Measurements from ENCODE around the gene CFAP100.

Gene CFAP100

DNA sequence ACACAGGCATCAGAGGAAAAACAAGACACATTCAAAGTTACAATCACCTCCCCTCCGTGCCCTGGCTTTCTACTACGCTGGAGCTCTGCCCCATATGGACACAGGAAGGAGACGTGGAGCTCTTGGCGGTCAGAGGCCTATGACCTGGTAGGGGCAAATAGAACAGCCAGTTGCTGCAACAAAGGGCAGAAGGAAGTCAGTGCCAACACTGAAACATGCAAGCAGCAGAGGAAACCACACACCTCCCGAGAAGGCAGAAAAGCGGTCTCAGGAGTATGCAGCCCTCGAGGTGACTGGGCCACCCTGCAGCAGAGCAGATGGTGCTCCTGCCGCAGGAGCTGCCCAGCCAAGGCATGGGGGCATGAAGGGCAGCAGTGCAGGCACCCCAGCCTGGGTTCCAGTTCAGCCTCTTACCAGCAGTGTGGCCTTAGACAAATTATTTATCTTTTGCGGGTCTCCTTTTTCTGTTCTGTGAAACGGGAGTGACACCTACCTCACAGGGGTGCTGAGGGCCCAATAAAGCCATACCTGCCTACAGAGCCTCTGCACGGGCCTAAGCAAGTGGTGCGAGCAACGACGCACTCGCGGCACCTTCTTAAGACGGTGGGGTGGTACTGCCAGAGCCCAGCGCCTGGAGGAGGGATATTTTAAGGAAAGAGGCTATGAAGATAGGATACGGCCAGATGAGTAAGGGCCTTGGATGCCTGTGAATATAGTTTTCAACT lies 72.3 kb downstream of the CFAP100 start:
- no peak for DNase-seq

DNA sequence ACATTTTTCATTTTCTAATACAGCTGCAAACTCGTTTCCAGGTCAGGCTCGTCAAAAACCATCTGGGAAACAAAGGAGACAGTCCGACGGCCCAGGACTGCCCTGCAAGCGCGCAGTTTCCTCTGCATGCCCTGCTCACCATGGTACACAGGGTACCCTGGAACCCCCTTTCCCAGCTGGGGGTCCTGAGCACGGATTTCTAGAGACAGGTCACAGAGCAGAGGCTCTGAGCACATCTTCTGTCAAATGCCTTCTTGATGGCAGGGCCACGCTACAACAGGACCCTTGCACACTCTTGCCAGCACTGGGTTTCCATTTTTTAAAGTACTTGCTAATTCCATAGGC lies 72.9 kb downstream of the CFAP100 start:
- no peak for DNase-seq

DNA sequence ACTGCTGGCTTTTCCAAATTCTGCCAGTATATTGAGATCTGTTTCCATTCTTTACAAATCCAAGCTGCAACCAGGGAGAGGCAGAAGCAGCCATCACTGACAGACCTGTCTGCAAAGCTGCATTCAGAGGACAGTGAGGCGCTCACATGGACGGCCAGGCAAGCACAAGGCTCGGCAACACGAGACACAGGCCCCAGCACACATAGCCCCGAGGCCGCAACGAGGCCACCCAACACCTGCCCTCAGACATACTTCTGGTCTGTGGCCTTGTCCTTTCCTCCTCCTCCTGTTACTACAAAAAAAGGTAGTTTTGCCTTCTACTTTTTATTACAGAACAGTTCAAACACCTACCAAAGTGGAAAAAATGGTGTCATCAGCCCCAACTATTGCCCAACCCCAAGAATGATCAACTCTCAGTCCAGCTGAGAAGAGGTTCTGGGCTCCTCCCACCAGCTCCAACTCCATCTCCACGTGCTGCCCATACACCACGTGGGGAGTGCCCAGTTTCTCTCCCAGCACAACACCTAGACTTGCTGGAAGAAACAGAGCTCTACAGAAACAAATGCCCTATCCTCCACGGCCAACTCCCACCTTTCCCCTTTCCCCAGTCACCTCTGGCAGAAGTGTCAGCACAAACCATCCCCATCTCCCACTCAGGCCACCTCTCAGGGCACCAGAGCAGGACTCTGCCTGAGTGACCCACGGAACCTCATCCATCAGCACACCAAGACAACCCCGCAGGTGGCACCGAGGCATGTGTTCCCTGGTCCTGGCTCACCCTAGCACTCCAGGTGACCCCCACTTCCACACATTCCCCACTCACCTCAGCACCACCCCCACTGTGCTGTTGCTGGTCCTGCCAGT lies 73.6 kb downstream of the CFAP100 start:
- no peak for DNase-seq

DNA sequence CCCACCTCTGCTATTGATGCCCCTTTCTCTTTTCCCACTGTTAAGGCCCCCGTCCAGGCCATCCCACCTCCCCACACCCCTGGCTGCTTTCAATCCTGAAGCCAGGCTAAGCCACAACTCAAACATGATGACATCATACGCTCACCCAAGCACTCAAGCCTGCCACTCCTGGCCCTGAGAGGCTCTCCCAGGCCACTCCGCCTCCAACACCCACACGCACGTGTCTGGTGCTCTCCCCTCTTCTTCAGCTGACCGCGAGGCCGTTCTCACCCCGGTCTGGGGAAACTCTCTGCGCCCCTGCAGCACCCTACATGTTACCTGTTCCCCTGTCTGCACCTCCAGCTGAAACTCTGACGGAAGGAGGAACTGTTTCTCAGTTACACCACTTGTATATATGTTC lies 74.8 kb downstream of the CFAP100 start:
- DNase-seq = no peak

DNA sequence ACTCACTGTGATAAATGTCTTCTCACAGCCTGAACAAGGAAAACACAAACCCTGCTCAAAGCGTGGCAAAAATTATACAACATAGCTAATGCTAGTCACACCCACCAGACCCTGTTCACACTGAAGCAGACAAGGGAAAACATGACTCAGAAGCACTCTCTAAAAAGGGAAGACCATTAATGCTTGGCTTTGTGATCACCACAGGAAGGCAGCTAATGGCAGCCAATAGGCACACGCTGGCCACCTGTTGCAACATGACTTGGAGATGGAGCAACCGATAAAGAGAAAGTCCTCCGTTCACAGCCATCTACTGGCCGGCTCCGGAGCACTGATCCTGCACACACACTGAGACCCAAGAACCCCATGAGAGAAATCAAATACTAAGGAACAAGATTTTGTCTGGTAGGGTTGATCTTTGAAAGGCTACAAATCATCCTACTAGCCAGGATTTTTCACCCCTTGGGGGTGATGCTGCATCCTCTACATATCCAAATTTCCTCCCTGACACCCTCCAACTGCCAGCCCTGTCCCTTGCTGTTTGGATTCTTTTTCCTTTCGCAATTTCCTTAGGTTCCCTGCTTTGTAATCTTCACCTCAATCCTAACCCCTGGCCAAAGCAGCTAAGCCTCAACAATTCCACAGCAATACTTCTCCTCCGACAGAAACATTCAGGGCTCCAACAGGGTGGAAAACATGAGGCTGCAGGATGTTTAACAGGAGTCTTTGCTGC lies 77.7 kb downstream of the CFAP100 start:
- DNase-seq = peak; percentile 24 to 76

DNA sequence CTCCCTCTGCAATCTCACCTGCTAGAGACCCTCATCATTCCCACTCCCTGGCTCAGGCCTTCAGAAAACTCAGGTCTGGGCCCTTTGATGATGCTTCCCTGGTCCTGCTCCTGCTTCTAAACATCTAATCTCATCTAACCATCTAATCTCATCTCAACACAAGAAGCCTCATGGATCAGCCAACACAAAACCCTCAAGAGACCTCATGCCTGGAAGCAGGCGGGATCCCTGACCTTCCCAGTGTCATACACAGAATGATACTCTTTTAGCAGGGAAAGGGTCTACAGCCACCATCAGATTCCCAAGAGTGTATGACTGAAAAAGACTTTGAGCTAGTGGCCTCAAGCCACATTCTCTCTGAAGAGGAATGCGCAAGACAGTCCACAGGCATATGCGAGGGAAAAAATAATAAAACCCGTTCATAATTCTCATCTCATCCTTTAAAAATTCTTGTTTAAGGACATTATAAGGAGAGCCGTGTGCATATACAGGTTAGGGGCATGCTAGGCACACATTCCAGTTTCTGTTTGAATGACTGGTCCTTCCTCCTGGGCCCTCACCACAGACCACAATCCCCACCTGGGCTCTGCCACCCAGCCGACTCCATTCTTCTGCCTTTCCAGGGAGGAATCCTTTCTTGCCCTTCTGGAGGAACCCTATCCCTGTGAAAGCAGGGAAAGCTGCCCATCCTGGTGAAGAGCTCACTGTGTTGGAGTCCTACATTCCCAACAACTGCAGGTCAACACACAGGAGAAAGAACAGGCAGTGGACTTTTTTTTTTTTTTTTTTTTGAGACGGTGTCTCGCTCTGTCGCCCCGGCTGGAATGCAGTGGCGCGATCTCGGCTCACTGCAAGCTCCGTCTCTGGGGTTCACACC lies 78.8 kb downstream of the CFAP100 start:
- no peak for DNase-seq

DNA sequence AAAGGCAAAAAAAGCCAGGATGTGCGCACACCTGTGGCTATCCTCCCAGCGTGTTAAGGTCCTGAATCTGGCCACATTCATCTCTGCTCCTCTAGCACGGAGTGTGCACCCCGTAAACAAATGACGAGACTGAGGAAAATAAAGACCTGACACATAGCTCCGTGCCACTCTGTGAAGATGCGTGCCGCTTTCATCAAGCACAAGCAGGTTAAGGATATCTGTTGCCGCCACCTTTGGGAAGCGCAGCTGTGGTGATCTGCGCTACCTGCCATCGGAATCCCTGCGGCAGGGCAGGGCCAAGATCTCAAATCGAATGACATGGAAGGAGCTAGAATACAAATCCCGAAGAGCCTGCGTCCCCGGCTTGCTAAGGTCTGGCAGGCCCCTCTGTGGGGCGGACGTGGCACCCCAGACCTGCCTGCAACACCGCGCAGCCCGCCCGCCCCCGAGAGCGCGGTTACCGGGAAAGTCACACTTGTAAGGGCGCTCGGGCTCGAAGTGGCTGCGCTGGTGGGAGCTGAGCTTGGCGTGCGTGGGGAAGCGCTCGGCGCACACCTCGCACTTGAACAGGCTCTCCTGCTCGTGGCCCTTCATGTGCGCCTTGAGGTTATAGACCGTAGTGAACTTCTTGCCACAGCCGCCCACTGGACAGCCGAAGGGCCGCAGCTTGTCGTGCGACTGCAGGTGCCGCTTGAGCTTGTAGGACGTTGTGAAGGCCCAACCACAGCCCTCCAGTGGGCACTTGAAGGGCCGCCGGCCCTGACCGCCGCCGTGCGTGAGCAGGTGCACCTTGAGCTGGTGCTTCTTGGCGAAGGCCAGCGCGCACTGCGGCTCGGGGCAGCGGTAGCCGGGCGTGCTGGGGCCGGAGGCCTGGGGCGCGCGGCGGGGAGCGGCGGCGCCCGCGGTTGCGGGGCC lies 80.0 kb downstream of the CFAP100 start:
- peak; percentile 23 to 42 for DNase-seq

DNA sequence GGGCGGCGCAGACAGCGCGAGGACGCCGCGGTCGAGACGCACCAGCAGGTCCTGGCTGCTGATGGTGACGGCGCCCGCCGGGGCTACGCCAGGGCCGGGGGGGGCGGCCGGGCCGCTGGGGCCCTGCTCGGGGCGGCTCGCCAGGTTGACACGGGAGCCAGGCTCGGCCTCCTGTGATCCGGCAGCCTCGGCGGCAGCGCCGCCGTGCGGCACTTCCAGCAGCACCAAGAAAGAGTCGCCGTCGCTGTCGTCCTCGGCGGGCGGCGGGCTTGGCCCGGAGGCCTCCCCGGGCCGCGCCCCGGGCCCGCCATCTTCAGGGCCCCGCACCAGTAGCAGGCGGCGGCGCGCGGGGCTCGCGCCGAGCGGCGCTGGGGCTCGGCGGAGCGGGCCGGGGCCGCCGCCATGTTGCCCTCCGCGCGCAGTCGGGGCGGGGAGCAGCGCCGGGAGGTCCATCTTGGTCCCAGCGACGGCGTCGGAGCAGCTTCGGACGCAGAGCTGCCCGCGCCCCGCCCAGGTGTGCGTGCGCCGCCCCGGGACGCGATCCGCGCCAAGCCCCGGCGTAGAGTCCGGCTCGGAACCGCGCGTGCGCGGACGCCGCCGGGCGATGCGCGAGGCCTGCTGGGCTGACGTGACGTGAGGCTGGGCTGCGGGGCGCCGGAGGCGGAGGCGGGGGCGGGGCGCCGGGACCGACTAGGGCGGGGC lies 80.9 kb downstream of the CFAP100 start, which contains the start of gene ZXDC:
Gene ZXDC, minus strand, starts transcription at position 479 of the 702 bp plus-strand sequence. Its CDS starts 26 bp downstream, at position 453.
- peak; percentile 94 to 96 for DNase-seq

DNA sequence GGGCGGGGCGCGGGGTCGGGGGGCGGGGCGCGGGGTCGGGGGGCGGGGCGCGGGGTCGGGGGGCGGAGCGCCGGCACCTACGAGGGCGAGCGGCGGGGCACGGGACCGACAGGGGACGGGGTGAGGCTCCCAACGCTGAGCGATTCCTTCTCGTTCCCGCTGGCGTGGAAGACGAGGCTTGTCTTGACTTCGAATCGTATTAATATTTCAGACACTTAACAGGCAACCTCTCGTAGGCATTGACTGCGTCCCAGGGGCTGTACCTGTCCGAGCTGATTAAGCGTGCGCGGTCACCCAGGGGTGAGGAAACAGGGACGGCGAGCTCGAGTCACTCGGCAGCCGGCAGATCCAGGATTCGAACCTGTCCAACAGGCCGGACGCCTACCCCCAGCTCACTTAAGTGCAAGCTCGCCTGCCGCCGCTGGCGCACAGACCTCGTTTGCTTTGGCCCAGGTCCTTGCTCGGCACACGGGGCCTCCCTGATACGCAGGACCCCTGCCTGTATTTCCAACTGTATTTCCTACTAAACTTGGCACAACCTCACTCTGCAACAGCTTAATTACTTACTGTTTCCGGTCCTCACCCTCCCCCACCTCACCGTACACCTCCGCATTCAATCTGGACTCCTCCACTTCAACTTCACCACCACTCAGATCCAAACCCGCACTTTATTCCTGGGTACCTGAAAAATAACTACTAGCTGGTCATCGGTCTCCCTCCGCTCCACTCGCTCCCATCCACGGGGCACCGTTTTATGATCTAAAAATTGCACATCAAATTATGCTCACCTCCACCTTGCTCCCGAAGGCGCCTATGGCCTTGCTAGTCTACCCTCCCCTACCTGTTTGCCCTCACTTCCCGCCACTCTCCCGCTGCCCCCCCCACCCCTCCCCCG lies 81.7 kb downstream of the CFAP100 start:
- no peak for DNase-seq

DNA sequence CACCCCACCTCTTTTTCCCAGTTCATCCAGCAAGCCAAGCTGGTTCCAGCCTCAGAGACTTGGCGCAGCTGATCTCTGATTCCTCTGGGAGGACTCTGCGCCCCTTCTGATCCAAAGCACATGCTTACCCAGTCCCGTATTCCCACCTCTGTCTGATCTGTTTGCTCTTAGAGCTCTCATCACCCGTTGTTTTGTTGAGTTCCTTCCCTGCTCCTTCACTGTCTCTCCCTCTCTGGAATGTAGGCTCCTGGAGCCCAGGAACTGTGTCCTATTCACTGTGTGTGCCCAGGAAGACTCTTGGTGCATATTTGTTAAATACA lies 82.3 kb downstream of the CFAP100 start:
- no peak for DNase-seq

DNA sequence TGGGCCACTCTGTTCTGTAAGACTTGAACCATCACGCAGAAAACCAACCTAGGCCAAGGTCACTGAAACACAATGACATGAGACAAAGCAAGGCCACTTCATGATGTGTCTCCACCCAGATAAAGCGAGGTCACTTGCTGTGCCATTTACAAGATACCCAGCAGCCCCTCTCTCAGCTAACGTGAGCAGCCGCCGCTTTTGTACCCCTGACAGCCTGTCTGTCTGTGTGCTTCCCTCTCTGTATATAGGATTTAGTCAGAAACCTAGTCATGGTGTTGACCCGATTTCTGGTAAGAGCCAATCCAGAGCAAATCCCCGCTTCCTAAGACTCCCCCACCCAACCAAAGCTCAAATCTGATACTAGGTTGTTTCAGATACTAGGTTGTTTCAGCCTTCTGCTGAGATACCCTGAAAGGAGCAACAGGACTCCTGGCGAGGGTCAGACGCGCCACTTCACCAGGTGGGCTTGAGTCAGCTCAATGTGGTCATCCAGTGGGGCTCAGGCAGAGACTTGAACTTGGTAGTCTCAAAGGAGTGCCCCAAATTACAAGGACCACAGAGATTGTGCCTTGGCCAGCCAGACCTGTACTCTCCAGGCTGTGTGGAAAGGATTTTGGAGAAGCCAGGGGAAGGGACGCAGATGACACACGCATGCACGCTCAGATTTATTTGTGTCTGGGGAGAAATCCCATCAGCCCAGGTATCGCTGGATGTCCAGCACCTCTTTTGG lies 84.0 kb downstream of the CFAP100 start:
- DNase-seq = no peak

DNA sequence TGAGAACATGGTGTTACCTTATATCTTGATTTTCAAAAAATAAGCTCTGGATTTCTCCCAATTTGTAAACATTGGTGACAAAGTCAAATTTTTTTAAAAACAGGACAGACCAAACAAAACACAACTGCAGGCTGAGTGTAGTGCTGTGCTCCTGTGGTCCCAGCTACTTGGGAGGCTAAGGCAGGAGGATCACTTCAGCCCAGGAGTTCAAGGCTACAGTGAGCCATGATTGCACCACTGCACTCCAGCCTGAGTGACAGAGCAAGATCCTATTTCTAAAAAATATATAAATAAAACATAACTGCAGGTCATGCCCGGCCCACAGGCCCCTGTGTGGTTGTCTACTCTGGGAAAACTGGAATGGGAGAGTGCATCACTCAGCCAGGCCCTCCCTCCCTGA lies 84.9 kb downstream of the CFAP100 start:
- no peak for DNase-seq

DNA sequence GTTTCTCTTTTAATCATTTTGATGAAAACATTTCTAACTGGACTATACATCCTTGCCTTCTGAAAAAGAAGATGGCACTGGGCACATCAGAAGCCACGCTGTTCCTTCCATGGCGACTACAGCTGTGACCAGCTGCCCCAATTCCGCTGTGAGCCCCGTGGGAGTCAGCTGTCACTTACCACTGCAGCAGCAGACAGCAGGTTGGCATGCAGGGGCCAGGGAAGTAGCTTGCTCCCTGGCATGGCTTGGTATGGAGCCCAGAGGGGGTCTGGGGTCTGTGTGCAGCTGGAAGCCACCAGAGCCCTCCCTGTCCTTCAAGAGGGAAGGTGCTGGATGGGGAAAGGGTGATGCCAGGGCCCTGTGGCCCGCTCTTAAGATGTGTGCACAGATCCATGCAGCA lies 85.5 kb downstream of the CFAP100 start:
- no peak for DNase-seq

DNA sequence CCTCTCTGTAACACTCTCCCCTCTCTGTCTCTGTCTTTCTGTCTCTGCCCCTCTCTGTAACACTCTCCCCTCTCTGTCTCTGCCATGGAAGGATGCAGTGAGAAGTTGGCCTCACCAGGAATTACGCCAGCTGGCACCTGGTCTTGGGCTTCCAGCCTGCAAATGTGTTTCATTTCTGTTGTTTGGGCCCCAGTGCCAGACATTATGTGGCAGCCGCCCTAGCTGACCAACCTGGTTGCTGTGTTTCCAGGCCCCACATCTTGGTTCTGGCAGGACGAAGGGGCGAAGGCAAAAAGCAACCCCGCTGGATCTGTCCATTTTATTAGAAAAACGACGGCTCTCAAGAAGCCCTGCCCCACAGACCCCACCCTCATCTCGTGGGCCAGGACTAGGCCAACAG lies 86.2 kb downstream of the CFAP100 start:
- no peak for DNase-seq

DNA sequence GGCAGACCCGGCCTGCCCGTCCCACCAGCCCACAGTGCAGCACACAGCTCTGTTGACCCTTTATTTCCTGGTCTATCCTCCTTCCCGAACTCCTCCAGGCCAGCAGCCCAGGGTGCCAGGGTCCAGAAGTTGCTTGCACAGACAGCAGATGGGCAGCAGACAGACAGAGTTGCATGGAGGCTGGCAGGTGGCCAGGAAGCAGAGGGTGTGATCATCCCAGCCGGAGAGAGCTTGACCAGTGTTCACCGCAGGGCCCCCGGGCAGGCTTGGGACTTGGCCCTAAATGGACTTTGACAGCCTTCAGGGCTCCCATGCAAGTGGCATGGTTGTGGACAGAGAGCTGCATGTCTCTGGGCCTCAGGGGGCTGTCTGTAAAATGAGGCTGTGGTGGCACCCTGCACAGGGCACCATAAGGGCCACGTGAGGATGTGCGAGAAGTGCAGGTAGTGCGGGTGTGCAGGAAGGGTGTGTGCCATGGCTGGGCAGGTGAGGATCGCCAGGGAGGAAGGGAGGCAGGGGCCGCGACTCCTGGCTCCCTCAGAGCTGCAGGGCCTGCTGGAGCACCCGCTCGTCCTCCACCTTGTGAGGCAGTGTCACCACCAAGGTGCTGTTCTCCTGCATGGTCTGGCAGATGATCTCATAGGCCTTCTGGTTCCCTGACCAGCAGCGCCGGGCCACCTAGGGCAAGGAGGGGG lies 87.2 kb downstream of the CFAP100 start:
- no peak for DNase-seq

DNA sequence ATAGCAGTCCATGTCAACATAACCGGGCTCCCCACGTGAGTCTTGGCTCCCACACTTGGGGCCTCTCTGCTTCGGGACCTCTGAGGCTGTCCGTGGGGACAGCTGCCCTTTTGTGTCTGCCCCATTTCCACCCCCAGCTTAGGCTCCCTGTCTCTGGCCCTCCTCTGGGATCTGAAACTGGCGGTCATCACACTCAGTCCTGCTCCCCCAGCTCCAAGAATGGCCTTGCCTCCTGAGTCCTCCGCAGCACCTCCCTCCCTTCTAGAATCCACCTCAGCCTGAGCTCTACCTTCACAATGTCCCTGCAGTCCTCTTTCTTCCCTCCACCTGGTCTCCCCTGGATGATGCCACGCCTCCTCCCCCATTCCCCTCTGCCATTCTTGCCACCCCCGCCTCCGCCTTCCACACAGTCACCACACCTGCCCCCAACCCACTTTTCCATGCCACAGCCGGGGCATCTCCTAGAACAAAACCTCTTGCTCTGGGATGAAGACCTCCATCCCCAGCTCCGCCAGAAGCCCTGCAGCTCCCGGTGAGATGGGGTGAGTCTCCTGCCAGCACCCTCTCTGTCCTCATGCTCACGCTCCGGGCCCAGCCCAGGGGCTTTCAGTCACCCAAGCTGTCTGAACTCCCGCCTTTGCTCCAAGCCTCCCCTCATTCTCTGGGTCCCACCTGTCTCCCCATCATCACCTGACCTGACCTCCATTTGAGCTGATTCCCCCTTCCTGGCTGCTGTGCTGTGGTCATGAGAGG lies 88.0 kb downstream of the CFAP100 start:
- no peak for DNase-seq

DNA sequence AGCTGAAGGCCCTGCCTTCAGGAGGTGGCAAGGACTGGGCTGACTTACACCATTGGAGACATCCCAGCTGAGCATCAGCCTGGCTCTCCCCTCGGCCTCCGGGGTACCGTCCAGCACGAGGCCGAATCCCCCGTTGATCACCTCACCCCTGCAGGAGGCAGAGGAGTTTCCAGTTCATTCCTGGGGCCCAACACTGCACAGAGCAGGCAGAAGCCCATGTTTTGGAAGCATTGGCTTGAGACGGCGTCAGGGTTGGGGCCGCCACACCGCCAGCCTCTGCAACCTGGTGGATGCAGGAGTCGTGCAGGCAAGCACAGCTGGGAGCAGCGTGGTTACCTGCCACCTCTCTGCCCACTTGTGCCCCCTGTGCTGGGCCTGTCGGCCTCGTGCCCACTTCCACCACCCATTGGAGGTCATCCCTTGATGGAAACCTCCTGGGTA lies 88.6 kb downstream of the CFAP100 start:
- no peak for DNase-seq

DNA sequence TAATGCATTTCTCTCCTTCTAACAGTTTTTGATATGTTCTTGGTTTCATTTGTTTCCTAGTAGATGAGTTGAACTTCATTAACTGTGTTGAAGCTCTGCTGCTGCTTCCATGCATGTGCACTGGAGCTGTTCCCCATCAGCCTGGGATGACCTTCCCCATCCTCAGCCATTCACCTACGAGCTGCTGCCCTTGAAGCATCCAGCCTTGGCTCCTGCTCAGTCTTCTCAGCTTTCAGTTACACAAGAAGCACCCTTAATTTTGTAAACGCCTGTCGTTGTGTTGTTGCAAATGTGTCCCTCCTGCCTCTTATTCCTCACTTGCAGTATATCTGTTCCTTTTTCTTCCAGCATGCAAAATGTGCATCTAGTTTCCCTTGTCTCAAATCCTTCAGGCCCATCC lies 89.4 kb downstream of the CFAP100 start:
- no peak for DNase-seq

Measured in CD4-positive, alpha-beta T cell treated with Interleukin-1 beta for 1 hour (primary cell).